IMR-90 (cell line): ENCODE results near the gene TMEM59. TPM values are rescaled to one million over a fixed set of nuclear protein-coding genes. Genes with fewer than 3 reads are reported as not detected.

Source experiments
- ATAC-seq: fragments of 200-7000 bp; cut with Tn5 transposase; 2 replicates; pipeline ENCODE4 v1.9.1; 2020; ENCODE audit warnings: low read depth, mild to moderate bottlenecking, moderate library complexity
- BruUV-seq: library from RNA; stranded (reverse); fragments of 400-500 nt; replicated peaks from 2 replicates; lab custom pipeline; 2021; lab: Mats Ljungman, UMichigan
- CTCF ChIA-PET: fragments of 300-600 bp; formaldehyde crosslinking; extraction: SDS; loops from one replicate; lab custom pipeline; 2021; ENCODE audit warnings: antibody characterized with exemption; lab: Yijun Ruan, JAX
- POLR2A ChIA-PET: fragments of 300-600 bp; sonication (Branson Sonifier 250); formaldehyde crosslinking; loops from one replicate; lab custom pipeline; 2022; ENCODE audit warnings: antibody characterized with exemption; ENCODE audit not compliant: unreplicated experiment; lab: Charles Lee
- DNase-seq: peaks from one replicate; pipeline ENCODE4 v3.0.0; 2013
- H2AFZ ChIP-seq: replicated peaks from 2 replicates; pipeline ENCODE3; 2013; ENCODE audit warnings: low read length, mild to moderate bottlenecking; ENCODE audit not compliant: poor library complexity
- H2AK5ac ChIP-seq: 2 replicates; pipeline ENCODE4 v1.6.1; 2013; ENCODE audit warnings: low read depth, low read length, inconsistent platforms
- H2AK9ac ChIP-seq: replicated peaks from 2 replicates; pipeline ENCODE3; 2013; ENCODE audit warnings: mild to moderate bottlenecking, low read depth, low read length, moderate library complexity; ENCODE audit not compliant: poor library complexity
- H2BK120ac ChIP-seq: 2 replicates; pipeline ENCODE4 v1.6.1; 2013; ENCODE audit warnings: low read depth, low read length, inconsistent platforms
- H2BK15ac ChIP-seq: 3 replicates; pipeline ENCODE4 v1.6.1; 2013; ENCODE audit warnings: low read depth, low read length, inconsistent platforms
- H2BK20ac ChIP-seq: 2 replicates; pipeline ENCODE4 v1.6.1; 2013; ENCODE audit warnings: low read depth, mild to moderate bottlenecking, inconsistent platforms, low read length, moderate library complexity
- H2BK5ac ChIP-seq: 2 replicates; pipeline ENCODE4 v1.6.1; 2013; ENCODE audit warnings: mild to moderate bottlenecking, low read depth, low read length, inconsistent platforms; ENCODE audit not compliant: poor library complexity, severe bottlenecking
- H3K14ac ChIP-seq: replicated peaks from 2 replicates; pipeline ENCODE4 v1.6.1; 2013; ENCODE audit warnings: low read depth, low read length, inconsistent platforms
- H3K18ac ChIP-seq: 2 replicates; pipeline ENCODE4 v1.6.1; 2013; ENCODE audit warnings: low read depth, low read length, control low read depth
- H3K23ac ChIP-seq: 2 replicates; pipeline ENCODE4 v1.6.1; 2013; ENCODE audit warnings: low read depth, low read length, inconsistent platforms
- H3K27ac ChIP-seq: 2 replicates; pipeline ENCODE4 v1.5.1; 2013; ENCODE audit warnings: mild to moderate bottlenecking, control low read depth, low read length; ENCODE audit not compliant: insufficient read depth
- H3K27me3 ChIP-seq: 2 replicates; pipeline ENCODE4 v1.6.1; 2013; ENCODE audit warnings: low read length; ENCODE audit not compliant: control insufficient read depth, insufficient read depth
- H3K36me3 ChIP-seq: 2 replicates; pipeline ENCODE4 v1.6.1; 2013; ENCODE audit warnings: low read length, mixed read lengths; ENCODE audit not compliant: control insufficient read depth, insufficient read depth
- H3K4ac ChIP-seq: 2 replicates; pipeline ENCODE4 v1.6.1; 2013; ENCODE audit warnings: low read depth, low read length, inconsistent platforms
- H3K4me1 ChIP-seq: 2 replicates; pipeline ENCODE4 v1.6.1; 2013; ENCODE audit warnings: low read length, mixed read lengths; ENCODE audit not compliant: control insufficient read depth, insufficient read depth
- H3K4me2 ChIP-seq: 2 replicates; pipeline ENCODE4 v1.6.1; 2013; ENCODE audit warnings: low read depth, mild to moderate bottlenecking, control low read depth, low read length, moderate library complexity
- H3K4me3 ChIP-seq: 2 replicates; pipeline ENCODE4 v1.5.1; 2013; ENCODE audit warnings: low read depth, mild to moderate bottlenecking, control low read depth, low read length, moderate library complexity; ENCODE audit not compliant: insufficient read depth
- H3K56ac ChIP-seq: 2 replicates; pipeline ENCODE4 v1.6.1; 2013; ENCODE audit warnings: low read length, inconsistent platforms; ENCODE audit not compliant: insufficient read depth; ENCODE audit errors: extremely low read depth
- H3K79me1 ChIP-seq, 2 experiments: 2 replicates each; pipeline ENCODE4 v1.6.1; 2013; ENCODE audit warnings: low read length in 2 of 2, inconsistent platforms in 1 of 2, low read depth in 1 of 2
- H3K9ac ChIP-seq: 2 replicates; pipeline ENCODE4 v1.6.1; 2013; ENCODE audit warnings: low read depth, low read length, control low read depth
- H3K9me1 ChIP-seq: 2 replicates; pipeline ENCODE4 v1.6.1; 2013; ENCODE audit warnings: low read length, inconsistent platforms; ENCODE audit not compliant: insufficient read depth
- H3K9me3 ChIP-seq: 2 replicates; pipeline ENCODE4 v1.6.1; 2013; ENCODE audit warnings: low read length; ENCODE audit not compliant: control insufficient read depth, insufficient read depth
- H4K20me1 ChIP-seq: 2 replicates; pipeline ENCODE4 v1.6.1; 2013; ENCODE audit warnings: low read length, inconsistent platforms; ENCODE audit not compliant: insufficient read depth
- H4K5ac ChIP-seq: 2 replicates; pipeline ENCODE4 v1.6.1; 2013; ENCODE audit warnings: mild to moderate bottlenecking, low read depth, low read length, control low read depth
- H4K8ac ChIP-seq, 2 experiments: 2 replicates each; pipeline ENCODE4 v1.6.1; 2013; ENCODE audit warnings: low read depth in 2 of 2, low read length in 2 of 2, control low read depth in 1 of 2, inconsistent platforms in 1 of 2
- H4K91ac ChIP-seq: 2 replicates; pipeline ENCODE4 v1.6.1; 2013; ENCODE audit warnings: low read depth, low read length, inconsistent platforms; ENCODE audit not compliant: insufficient read depth
- BHLHE40 ChIP-seq: fragments of 150-350 bp; IDR thresholded peaks from 2 replicates; pipeline ENCODE4 v1.6.1; 2016; ENCODE audit warnings: mild to moderate bottlenecking, low read depth, low read length
- CEBPB ChIP-seq: IDR thresholded peaks from 2 replicates; pipeline ENCODE4 v1.6.1; 2012; ENCODE audit warnings: low read depth, low read length, improper control_type of control experiment
- MAFK ChIP-seq: IDR thresholded peaks from 2 replicates; pipeline ENCODE4 v1.6.1; 2012; ENCODE audit warnings: low read depth, low read length, improper control_type of control experiment
- MAZ ChIP-seq: IDR thresholded peaks from 2 replicates; pipeline ENCODE4 v1.6.1; 2012; ENCODE audit warnings: low read depth, mild to moderate bottlenecking, low read length, improper control_type of control experiment, moderate library complexity, borderline replicate concordance
- NFE2L2 ChIP-seq: fragments of 150-350 bp; IDR thresholded peaks from 2 replicates; pipeline ENCODE4 v1.6.1; 2016; ENCODE audit warnings: low read depth, mild to moderate bottlenecking, low read length
- POLR2A ChIP-seq: IDR thresholded peaks from 2 replicates; pipeline ENCODE4 v1.6.1; 2012; ENCODE audit warnings: mild to moderate bottlenecking, low read depth, low read length
- RAD21 ChIP-seq: IDR thresholded peaks from 2 replicates; pipeline ENCODE4 v1.6.1; 2012; ENCODE audit warnings: low read length, improper control_type of control experiment
- RCOR1 ChIP-seq: IDR thresholded peaks from 2 replicates; pipeline ENCODE4 v1.6.1; 2012; ENCODE audit warnings: mild to moderate bottlenecking, low read length, improper control_type of control experiment; ENCODE audit not compliant: insufficient replicate concordance
- RFX5 ChIP-seq: IDR thresholded peaks from 2 replicates; pipeline ENCODE4 v1.8.0; 2012; ENCODE audit warnings: low read depth, mild to moderate bottlenecking, low read length, moderate library complexity
- SMC3 ChIP-seq: fragments of 150-350 bp; IDR thresholded peaks from 2 replicates; pipeline ENCODE4 v1.6.1; 2016; ENCODE audit warnings: low read depth, mild to moderate bottlenecking, antibody characterized with exemption, low read length, moderate library complexity
- USF2 ChIP-seq: fragments of 150-350 bp; IDR thresholded peaks from 2 replicates; pipeline ENCODE4 v1.6.1; 2017; ENCODE audit warnings: mild to moderate bottlenecking, antibody characterized with exemption, low read length, low read depth
- WGBS, 2 experiments: methylation state at CpG; one replicate each; pipeline versions ENCODE4 v1.1.5 to v1.1.7; 2013; ENCODE audit warnings: missing lambda C conversion rate in 2 of 2; ENCODE audit not compliant: insufficient read length in 1 of 2; ENCODE audit errors: extremely low coverage in 2 of 2; 5-methylcytosine and 5-hydroxymethylcytosine counted together
- dilution Hi-C: fragments of 300-500 bp; cut with HindIII; formaldehyde crosslinking; loops from one replicate; pipeline ENCODE4 v1.14.3; 2018; ENCODE audit warnings: low sequenced_read_pairs; ENCODE audit not compliant: unreplicated experiment
- in situ Hi-C: fragments of 300-500 bp; cut with MboI; formaldehyde crosslinking; loops from 3 replicates; pipeline ENCODE4 v1.14.3; 2019; ENCODE audit warnings: low sequenced_read_pairs, inconsistent platforms, mixed read lengths
- intact Hi-C: fragments of 100-400 bp; cut with micrococcal nuclease; formaldehyde crosslinking; loops from 2 replicates; pipeline ENCODE4 v1.10.0; 2022
- polyA plus RNA-seq, 3 experiments: library from polyadenylated mRNA; depleted of rRNA; stranded (reverse); fragments of >200 nt; gene quantifications; 2 replicates each; pipeline ENCODE4 v1.2.3, GENCODE V29; 2012; ENCODE audit warnings: low replicate concordance in 1 of 3
- total RNA-seq: library from RNA; depleted of rRNA; stranded (reverse); fragments of >200 nt; gene quantifications from 2 replicates; pipeline ENCODE4 v1.2.3, GENCODE V29; 2012

TMEM59 gene
- total and polyA plus RNA-seq, 2 of the 4 experiments (the other 2 are of a cell fraction) = 239 to 241 TPM

- no peak overlapping the region for H3K56ac ChIP-seq
- no peak overlapping the region for H3K14ac ChIP-seq
- H2AK9ac ChIP-seq = no peak overlapping the region
- TF ChIP-seq SMC3 = no peak
- TF ChIP-seq MAZ = no peak
- no peak for TF ChIP-seq RCOR1
- no peak for TF ChIP-seq MAFK
- no peak for TF ChIP-seq USF2
- no peak for TF ChIP-seq POLR2A
- no peak for TF ChIP-seq NFE2L2
- TF ChIP-seq BHLHE40 = no peak
- no peak for TF ChIP-seq RFX5
- no peak for TF ChIP-seq RAD21
- no peak for TF ChIP-seq CEBPB
- dilution Hi-C loops = no loop called here
- ChIA-PET POLR2A (no interaction called here), CTCF (no interaction called here)
- DNase-seq (no peak), ATAC-seq (no peak)
- no peak overlapping the region for H2BK120ac ChIP-seq
- H3K9me3 ChIP-seq = no peaks in the 10 kb centered on the region
- no peak overlapping the region for H2AFZ ChIP-seq
- no peak overlapping the region for H3K23ac ChIP-seq
- H3K9ac ChIP-seq = no peak overlapping the region
- no TSS peak for BruUV-seq
- H3K9me1 ChIP-seq = no peaks in the 10 kb centered on the region
- H3K18ac ChIP-seq = no peak overlapping the region
- in situ Hi-C loops = loop anchor here (10.0 kb wide), 1 partner anchor 394 kb away; no protein-coding TSS in a partner anchor
- H3K27ac ChIP-seq = no peak overlapping the region
- no peak overlapping the region for H3K4me2 ChIP-seq
- no peak overlapping the region for H2BK15ac ChIP-seq
- no peak overlapping the region for H4K8ac ChIP-seq
- WGBS, 2 experiments = no CpG with 5 or more reads among the region's 2 CpGs
- no peak overlapping the region for H2AK5ac ChIP-seq
- H3K79me1 ChIP-seq = no peaks in the 10 kb centered on the region
- H4K5ac ChIP-seq = no peak overlapping the region
- no peaks in the 10 kb centered on the region for H4K20me1 ChIP-seq
- no peak overlapping the region for H2BK5ac ChIP-seq
- H2BK20ac ChIP-seq = no peak overlapping the region
- H3K4me3 ChIP-seq = no peak overlapping the region
- H4K91ac ChIP-seq = no peak overlapping the region
- no peaks in the 10 kb centered on the region for H3K27me3 ChIP-seq
- no peaks in the 10 kb centered on the region for H3K4me1 ChIP-seq
- peaks cover 7% of the 10 kb centered on the region; the same call in 1 of the 2 replicates for H3K36me3 ChIP-seq
- intact Hi-C loops = no loop called here
- no peak overlapping the region for H3K4ac ChIP-seq
These were observed 47.5 kb upstream of the TMEM59 start for GRCh38 chr1:54100500-54100899.
